ENCODE results near the gene FAM13A.
"Not testable (repeated sequence)": the region's sequence is repeated elsewhere in the genome, so short reads cannot be mapped to it uniquely, and the experiment has no call there.

Gene FAM13A

GRCh38 chr4:89039730-89040338 is 17.2 kb downstream of the FAM13A start:
- DNase-seq: no peak

GRCh38 chr4:89036535-89036934 is 20.4 kb downstream of the FAM13A start:
- no peak for DNase-seq

- no peak for DNase-seq
Measured at GRCh38 chr4:89031272-89031671, 25.7 kb downstream of the FAM13A start.

- no peak for DNase-seq
Measured at GRCh38 chr4:89029591-89029990, 27.4 kb downstream of the FAM13A start.

- no peak for DNase-seq
Measured at GRCh38 chr4:89026542-89026941, 30.4 kb downstream of the FAM13A start.

GRCh38 chr4:89024051-89024675 is 32.8 kb downstream of the FAM13A start:
- DNase-seq: no peak

- no peak for DNase-seq
Measured at GRCh38 chr4:89023140-89023539, 33.8 kb downstream of the FAM13A start.

GRCh38 chr4:89022426-89023128 is 34.4 kb downstream of the FAM13A start:
- DNase-seq: no peak

GRCh38 chr4:89021684-89022083 is 35.3 kb downstream of the FAM13A start:
- no peak for DNase-seq

GRCh38 chr4:89021062-89021461 is 35.9 kb downstream of the FAM13A start:
- no peak for DNase-seq

- not testable (repeated sequence) for DNase-seq
Measured at GRCh38 chr4:89014897-89015296, 42.1 kb downstream of the FAM13A start.

GRCh38 chr4:89009761-89010369 is 47.1 kb downstream of the FAM13A start:
- DNase-seq: no peak

- no peak for DNase-seq
Measured at GRCh38 chr4:89009115-89009514, 47.9 kb downstream of the FAM13A start.

GRCh38 chr4:89008166-89008565 is 48.8 kb downstream of the FAM13A start:
- DNase-seq: no peak

GRCh38 chr4:89007338-89007939 is 49.5 kb downstream of the FAM13A start:
- DNase-seq: no peak

- no peak for DNase-seq
Measured at GRCh38 chr4:89006307-89006706, 50.7 kb downstream of the FAM13A start.

- DNase-seq: not testable (repeated sequence)
Measured at GRCh38 chr4:89005066-89005465, 51.9 kb downstream of the FAM13A start.

GRCh38 chr4:89001647-89002445 is 55.1 kb downstream of the FAM13A start:
- DNase-seq: no peak

GRCh38 chr4:89000844-89001360 is 56.1 kb downstream of the FAM13A start:
- DNase-seq: no peak

GRCh38 chr4:89000382-89000781 is 56.6 kb downstream of the FAM13A start:
- no peak for DNase-seq

- DNase-seq: no peak
Measured at GRCh38 chr4:88999392-88999930, 57.5 kb downstream of the FAM13A start.

GRCh38 chr4:88998891-88999290 is 58.1 kb downstream of the FAM13A start:
- DNase-seq: no peak

Measured in activated CD8-positive, alpha-beta memory T cell treated with anti-CD3 and anti-CD28 coated beads for 24 hours (primary cell).